ENCODE data around the gene CD59. TPM values are rescaled to one million over a fixed set of nuclear protein-coding genes. Genes with fewer than 3 reads are reported as not detected.

The CD59 gene
- total and polyA plus RNA-seq, 9 of the 15 experiments (the other 6 are each of a cell fraction or from before 2014, with no cell fraction given), result 38.1 to 338 (median 173) TPM

- BruUV-seq (replicated peaks), result no TSS peak
- ATAC-seq (peak; percentile 71), DNase-seq (ENCODE audit: extremely low read depth in 1 of 4, low spot score in 3 of 4) (peak; percentile 40 to 73 (median 53)), FAIRE-seq (no peak)
- peak overlapping the region; percentile 64 for H3K27ac ChIP-seq (ENCODE audit: extremely low read depth, low read depth, low read length)
- H3K79me2 ChIP-seq (ENCODE audit: control insufficient read depth, insufficient read depth, low read length), result peaks cover 65% of the 10 kb centered on the region
- peaks cover 10% of the 10 kb centered on the region for H3K9me1 ChIP-seq (ENCODE audit: control insufficient read depth, insufficient read depth, low read length)
- peaks cover 56% of the 10 kb centered on the region for H3K36me3 ChIP-seq (ENCODE audit: control insufficient read depth, insufficient read depth, low read length)
- H3K9me3 ChIP-seq (replicated peaks; ENCODE audit: control insufficient read depth, insufficient read depth, low read depth, low read length), result no peaks in the 10 kb centered on the region
- peaks cover 24 to 36% of the 10 kb centered on the region in 2 experiments for H3K4me1 ChIP-seq (replicated peaks in 1 of 2; ENCODE audit: control insufficient read depth in 2 of 2, insufficient read depth in 2 of 2, low read length in 2 of 2)
- peak overlapping the region; percentile 61 for H3K4me2 ChIP-seq (ENCODE audit: insufficient read depth, low read length)
- WGBS (ENCODE audit: insufficient coverage, low coverage, missing lambda C conversion rate), result 3% methylated on average over 2 of the region's 2 CpGs
- intact Hi-C loops (cut with micrococcal nuclease), result loop anchor here (2.0 kb wide), 1 partner anchor 14 kb away; the partner anchor contains the start of gene CD59
- H3K9ac ChIP-seq (ENCODE audit: insufficient read depth in 1 of 2, low read depth in 2 of 2, low read length in 2 of 2), result peak overlapping the region in 1 of 2 experiments; percentile 29; a peak in 2 of 4 replicates
- CTCF ChIA-PET (ENCODE audit: low intra/inter-chr PET ratio), result no interaction called here
- H3K4me3 ChIP-seq, result no peak overlapping the region
- POLR2A ChIA-PET, result interaction anchor here (0.6 to 1.8 kb wide), 7 partner anchors 12 to 121 kb away, joined by 3 to 10 read pairs (median 3); partner anchors contain the start of gene CD59
- in situ Hi-C loops (cut with MboI), result no loop called here
- H2AFZ ChIP-seq (ENCODE audit: low read depth, low read length), result no peak overlapping the region
- no peaks in the 10 kb centered on the region for H3K27me3 ChIP-seq (ENCODE audit: control insufficient read depth in 2 of 2, insufficient read depth in 2 of 2, low read length in 2 of 2)
- peaks cover 30% of the 10 kb centered on the region for H4K20me1 ChIP-seq (replicated peaks; ENCODE audit: control insufficient read depth, insufficient read depth, low read length)
- 0 out of 2 replicates have a peak, but pooled peaks have one; percentile 23 for TF ChIP-seq ZNF592 (IDR thresholded peaks at IDR 0.05)
- TF ChIP-seq ZKSCAN8 (CRISPR knock-in tag; IDR thresholded peaks at IDR 0.05), result no peak
- no peak for TF ChIP-seq ATF1 (CRISPR knock-in tag; IDR thresholded peaks at IDR 0.05)
- TF ChIP-seq ATF1 (tag; IDR thresholded peaks at IDR 0.05), result peak; percentile 62
- peak in 1 of 2 experiments; percentile 41; a peak in 2 of 4 replicates for TF ChIP-seq RCOR1 (IDR thresholded peaks at IDR 0.05; ENCODE audit: borderline replicate concordance in 1 of 2, low read depth in 2 of 2, low read length in 2 of 2)
- TF ChIP-seq CREM (IDR thresholded peaks at IDR 0.05; ENCODE audit: low read depth), result peak; percentile 8; the same call in 1 of the 2 replicates
- peak; percentile 83 for TF ChIP-seq GATA2 (CRISPR knock-in tag; IDR thresholded peaks at IDR 0.05)
- TF ChIP-seq HDAC1 (IDR thresholded peaks at IDR 0.05), result no peak
- TF ChIP-seq FOSL1 (tag; conservative IDR thresholded peaks at IDR 0.05), result no peak; the same call in 1 of the 2 replicates
- no peak for TF ChIP-seq KLF16 (IDR thresholded peaks at IDR 0.05)
- TF ChIP-seq DNMT1 (IDR thresholded peaks at IDR 0.05), result no peak
- TF ChIP-seq MAZ (CRISPR knock-in tag; conservative IDR thresholded peaks at IDR 0.05 in 1 of 2, IDR thresholded peaks at IDR 0.05 in 1 of 2), result no peak; a peak in 1 of 4 replicates
- TF ChIP-seq ZBTB26 (CRISPR knock-in tag; IDR thresholded peaks at IDR 0.05), result no peak
- no peak for TF ChIP-seq NFIC (IDR thresholded peaks at IDR 0.05)
- TF ChIP-seq MEF2A (IDR thresholded peaks at IDR 0.05; ENCODE audit: control insufficient read depth, low read depth, low read length), result peak; percentile 53; the same call in 1 of the 2 replicates
- TF ChIP-seq BHLHE40 (IDR thresholded peaks at IDR 0.05; ENCODE audit: low read length), result no peak
- no peak for TF ChIP-seq SRSF7 (optimal IDR thresholded peaks at IDR 0.05; ENCODE audit: low read depth, low read length)
- no peak for TF ChIP-seq ARNT (IDR thresholded peaks at IDR 0.05)
- no peak for TF ChIP-seq ZFX (CRISPR knock-in tag; IDR thresholded peaks at IDR 0.05)
Observed at GRCh38 chr11:33722590-33723234, 13.5 kb downstream of the CD59 start.

Data from K562 (cell line).